Measurements from ENCODE around the gene SCGB3A1. TPM values are rescaled to one million over a fixed set of nuclear protein-coding genes. Genes with fewer than 3 reads are reported as not detected.
A peak's percentile ranks its signal among the peaks of the same experiment; 100 is the strongest.

The SCGB3A1 gene
- total RNA-seq, 1 experiment from 2014 or later, result not detected

DNA sequence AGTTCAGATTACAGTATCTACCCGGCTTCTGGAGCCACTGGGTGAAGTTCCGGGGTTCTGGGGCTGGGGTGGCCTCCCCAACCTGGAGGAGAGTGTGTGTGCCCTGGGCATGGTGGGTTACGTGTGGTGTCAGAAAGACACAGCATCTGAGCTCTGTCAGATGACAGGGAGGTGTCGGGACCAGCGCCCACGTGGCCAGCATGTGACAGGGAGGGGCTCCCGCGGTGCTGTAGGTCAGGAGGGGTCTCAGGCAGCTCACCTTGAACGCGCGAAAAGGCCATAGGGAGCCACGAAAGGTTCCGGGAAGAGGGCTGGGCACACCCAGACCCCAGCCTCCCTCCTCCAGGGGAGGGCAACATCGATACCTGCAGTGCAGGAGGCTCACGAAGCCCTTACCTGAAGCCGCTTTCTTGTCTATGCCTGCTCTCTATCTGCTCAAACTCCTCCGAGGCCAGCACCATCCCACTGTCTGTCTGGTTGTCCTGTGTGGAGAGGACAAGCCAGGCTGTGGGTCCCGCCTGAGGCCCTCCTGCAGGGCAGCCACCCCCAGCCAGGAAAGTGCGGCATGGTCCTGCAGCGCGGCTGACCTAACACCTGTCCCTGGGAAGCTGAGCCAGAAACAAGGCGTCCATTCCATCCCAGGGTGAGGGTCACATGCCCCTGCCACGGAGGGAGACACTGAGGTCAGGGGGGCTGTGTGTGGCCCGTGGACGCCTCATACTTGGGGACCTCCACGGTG is 17.4 kb upstream of the SCGB3A1 start:
- TF ChIP-seq, protein P1, sequence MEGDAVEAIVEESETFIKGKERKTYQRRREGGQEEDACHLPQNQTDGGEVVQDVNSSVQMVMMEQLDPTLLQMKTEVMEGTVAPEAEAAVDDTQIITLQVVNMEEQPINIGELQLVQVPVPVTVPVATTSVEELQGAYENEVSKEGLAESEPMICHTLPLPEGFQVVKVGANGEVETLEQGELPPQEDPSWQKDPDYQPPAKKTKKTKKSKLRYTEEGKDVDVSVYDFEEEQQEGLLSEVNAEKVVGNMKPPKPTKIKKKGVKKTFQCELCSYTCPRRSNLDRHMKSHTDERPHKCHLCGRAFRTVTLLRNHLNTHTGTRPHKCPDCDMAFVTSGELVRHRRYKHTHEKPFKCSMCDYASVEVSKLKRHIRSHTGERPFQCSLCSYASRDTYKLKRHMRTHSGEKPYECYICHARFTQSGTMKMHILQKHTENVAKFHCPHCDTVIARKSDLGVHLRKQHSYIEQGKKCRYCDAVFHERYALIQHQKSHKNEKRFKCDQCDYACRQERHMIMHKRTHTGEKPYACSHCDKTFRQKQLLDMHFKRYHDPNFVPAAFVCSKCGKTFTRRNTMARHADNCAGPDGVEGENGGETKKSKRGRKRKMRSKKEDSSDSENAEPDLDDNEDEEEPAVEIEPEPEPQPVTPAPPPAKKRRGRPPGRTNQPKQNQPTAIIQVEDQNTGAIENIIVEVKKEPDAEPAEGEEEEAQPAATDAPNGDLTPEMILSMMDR (IDR thresholded peaks at IDR 0.05; ENCODE audit: unreplicated experiment), result no peak
- H3K9me3 Mint-ChIP-seq (ENCODE audit: low read depth, unreplicated experiment), result no peaks in the 10 kb centered on the region
- H3K36me3 Mint-ChIP-seq (ENCODE audit: insufficient read depth, unreplicated experiment), result no peaks in the 10 kb centered on the region
- CTCF ChIA-PET, result no interaction called here
- peaks cover 58% of the 10 kb centered on the region for H3K27me3 Mint-ChIP-seq (ENCODE audit: unreplicated experiment)
- intact Hi-C loops (cut with micrococcal nuclease; ENCODE audit: unreplicated experiment), result loop anchor here (5.0 to 10.0 kb wide), 2 partner anchors 314 to 491 kb away; partner anchors contain the start of gene MAPK9
- no peak overlapping the region for H3K27ac Mint-ChIP-seq (ENCODE audit: unreplicated experiment)
- DNase-seq, result no peak
- H3K4me3 Mint-ChIP-seq (ENCODE audit: low read depth, unreplicated experiment), result no peak overlapping the region
- H3K4me1 Mint-ChIP-seq (ENCODE audit: low read depth, unreplicated experiment), result peaks cover 7% of the 10 kb centered on the region
- BruUV-seq (replicated peaks), result no TSS peak

DNA sequence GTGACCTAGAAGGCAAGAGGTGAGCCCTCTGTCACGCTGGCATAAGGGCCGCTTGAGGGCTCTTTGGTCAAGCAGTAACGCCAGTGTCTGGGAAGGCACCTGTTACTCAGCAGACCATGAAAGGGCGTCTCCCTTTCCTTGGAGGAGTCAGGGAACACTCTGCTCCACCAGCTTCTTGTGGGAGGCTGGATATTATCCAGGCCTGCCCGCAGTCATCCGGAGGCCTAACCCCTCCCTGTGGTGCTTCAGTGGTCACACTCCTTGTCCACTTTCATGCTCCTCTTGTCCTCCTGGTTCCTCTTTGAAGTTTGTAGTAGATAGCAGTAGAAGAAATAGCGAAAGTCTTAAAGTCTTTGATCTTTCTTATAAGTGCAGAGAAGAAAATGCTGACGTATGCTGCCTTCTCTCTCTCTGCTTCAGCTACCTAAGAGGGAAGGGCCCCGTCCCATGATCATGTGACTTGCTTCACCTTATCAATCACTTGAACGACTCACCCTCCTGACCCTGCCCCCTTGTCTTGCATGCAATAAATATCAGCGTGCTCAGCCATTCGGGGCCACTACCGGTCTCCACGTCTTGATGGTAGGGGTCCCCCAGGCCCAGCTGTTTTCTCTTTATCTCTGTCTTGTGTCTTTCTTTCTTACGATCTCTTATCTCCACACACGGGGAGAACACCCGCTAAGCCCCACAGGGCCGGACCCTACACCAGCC is 16.7 kb upstream of the SCGB3A1 start:
- CTCF ChIA-PET, result no interaction called here
- DNase-seq, result peak; percentile 45
- intact Hi-C loops (cut with micrococcal nuclease; ENCODE audit: unreplicated experiment), result loop anchor here (5.0 to 10.0 kb wide), 2 partner anchors 313 to 491 kb away; partner anchors contain the start of gene MAPK9
- no TSS peak for BruUV-seq (replicated peaks)
- Mint-ChIP-seq H3K9me3 (ENCODE audit: low read depth, unreplicated experiment) (no peaks in the 10 kb centered on the region), H3K27me3 (ENCODE audit: unreplicated experiment) (peaks cover 53% of the 10 kb centered on the region), H3K4me3 (ENCODE audit: low read depth, unreplicated experiment) (no peak overlapping the region), H3K27ac (ENCODE audit: unreplicated experiment) (no peak overlapping the region), H3K4me1 (ENCODE audit: low read depth, unreplicated experiment) (peaks cover 7% of the 10 kb centered on the region), H3K36me3 (ENCODE audit: insufficient read depth, unreplicated experiment) (no peaks in the 10 kb centered on the region)
- TF ChIP-seq, protein P1 (IDR thresholded peaks at IDR 0.05; ENCODE audit: unreplicated experiment), result no peak

DNA sequence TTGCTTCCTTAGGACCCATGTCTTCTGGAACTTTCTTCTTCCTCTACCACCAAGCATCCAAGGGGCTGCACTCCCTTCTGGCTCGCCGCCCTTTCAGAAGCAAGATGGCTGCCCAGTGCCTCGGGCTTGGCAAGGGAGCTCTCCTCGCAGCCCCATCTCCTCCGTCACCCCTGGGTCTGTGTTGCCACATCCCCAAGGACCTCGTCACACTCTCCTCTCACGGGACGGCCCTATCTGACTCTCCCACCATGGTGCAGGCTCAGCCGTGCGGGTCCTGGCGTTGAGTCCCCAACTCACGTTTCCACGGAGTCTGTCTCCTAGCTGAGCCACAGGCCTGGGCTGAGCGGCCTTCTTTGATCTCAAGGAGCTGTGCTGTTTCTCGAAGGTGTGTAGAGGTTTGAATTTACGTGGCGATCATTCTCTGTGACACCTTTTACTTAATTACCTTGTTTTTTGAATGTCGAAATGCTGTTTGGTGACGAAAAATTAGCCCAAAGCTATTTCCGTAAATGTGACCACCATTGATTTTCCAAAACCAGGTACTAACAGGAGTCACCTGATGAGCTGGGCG is 15.0 kb upstream of the SCGB3A1 start:
- TF ChIP-seq, protein P1 (IDR thresholded peaks at IDR 0.05; ENCODE audit: unreplicated experiment), result no peak
- H3K27me3 Mint-ChIP-seq (ENCODE audit: unreplicated experiment), result peaks cover 43% of the 10 kb centered on the region
- H3K4me1 Mint-ChIP-seq (ENCODE audit: low read depth, unreplicated experiment), result peaks cover 7% of the 10 kb centered on the region
- CTCF ChIA-PET, result interaction anchor here (0.7 to 1.2 kb wide), 2 partner anchors 18 to 112 kb away, joined by 3 to 5 read pairs; no protein-coding TSS in a partner anchor
- H3K9me3 Mint-ChIP-seq (ENCODE audit: low read depth, unreplicated experiment), result no peaks in the 10 kb centered on the region
- no peak for DNase-seq
- H3K36me3 Mint-ChIP-seq (ENCODE audit: insufficient read depth, unreplicated experiment), result no peaks in the 10 kb centered on the region
- H3K4me3 Mint-ChIP-seq (ENCODE audit: low read depth, unreplicated experiment), result no peak overlapping the region
- no peak overlapping the region for H3K27ac Mint-ChIP-seq (ENCODE audit: unreplicated experiment)
- intact Hi-C loops (cut with micrococcal nuclease; ENCODE audit: unreplicated experiment), result loop anchor here (5.0 to 10.0 kb wide), 2 partner anchors 311 to 489 kb away; partner anchors contain the start of gene MAPK9
- BruUV-seq (replicated peaks), result no TSS peak

DNA sequence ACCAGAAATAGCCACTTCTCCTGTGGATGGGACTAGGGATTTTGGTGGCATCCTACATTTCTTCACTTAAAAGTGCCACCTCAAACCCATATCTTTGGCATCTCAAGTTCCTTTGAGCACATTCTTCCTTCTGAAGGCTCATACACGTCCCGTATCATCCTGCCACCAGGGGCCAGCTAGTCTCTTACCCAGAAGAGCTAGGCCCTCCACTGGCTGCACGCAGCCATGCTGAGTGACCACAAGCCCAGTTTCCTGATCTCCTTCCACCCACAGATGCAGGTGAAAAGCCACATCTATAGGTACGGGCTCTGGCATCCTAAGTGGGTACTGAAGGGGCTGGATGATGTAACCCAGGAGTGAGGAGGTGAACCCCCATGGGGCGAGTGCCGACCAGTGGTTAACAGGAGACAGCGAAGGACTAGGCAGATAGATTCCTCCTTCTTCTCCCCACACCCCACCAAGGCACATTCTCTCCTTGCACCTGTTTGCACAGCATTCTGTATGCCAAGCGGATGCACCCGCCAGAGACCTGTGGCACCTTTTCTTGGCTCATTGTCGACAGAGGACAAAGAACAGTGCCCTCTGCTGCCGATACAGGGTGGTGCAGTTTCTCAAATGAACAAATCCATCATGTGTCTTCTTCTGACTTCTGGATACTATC is 14.4 kb upstream of the SCGB3A1 start:
- Mint-ChIP-seq H3K36me3 (ENCODE audit: insufficient read depth, unreplicated experiment) (no peaks in the 10 kb centered on the region), H3K9me3 (ENCODE audit: low read depth, unreplicated experiment) (no peaks in the 10 kb centered on the region), H3K4me1 (ENCODE audit: low read depth, unreplicated experiment) (peaks cover 7% of the 10 kb centered on the region), H3K27me3 (ENCODE audit: unreplicated experiment) (peaks cover 47% of the 10 kb centered on the region), H3K27ac (ENCODE audit: unreplicated experiment) (no peak overlapping the region), H3K4me3 (ENCODE audit: low read depth, unreplicated experiment) (no peak overlapping the region)
- TF ChIP-seq, protein P1 (IDR thresholded peaks at IDR 0.05; ENCODE audit: unreplicated experiment), result peak; percentile 84
- no TSS peak for BruUV-seq (replicated peaks)
- intact Hi-C loops (cut with micrococcal nuclease; ENCODE audit: unreplicated experiment), result loop anchor here (5.0 to 10.0 kb wide), 2 partner anchors 311 to 488 kb away; partner anchors contain the start of gene MAPK9
- DNase-seq, result peak; percentile 73
- CTCF ChIA-PET, result interaction anchor here (1.2 kb wide), 1 partner anchor 113 kb away, joined by 3 read pairs; no protein-coding TSS in a partner anchor

Data from Calu3 (cell line).